Stimulated activated CD8-positive, alpha-beta memory T cell treated with anti-CD3 and anti-CD28 coated beads, Interleukin-15, amount 100 ng/mL, for 24 hours (primary cell): ENCODE data around the gene HSFX3.
"Not testable (repeated sequence)": the region's sequence is repeated elsewhere in the genome, so short reads cannot be mapped to it uniquely, and the experiment has no call there.

Experiments used
- DNase-seq: peaks from one replicate; pipeline ENCODE4 v3.0.0-alpha.2; 2020; ENCODE audit warnings: low read depth

HSFX3 gene

GRCh38 chrX:149545545-149546543, 3.9 kb downstream of the HSFX3 start:
- not testable (repeated sequence) for DNase-seq

- DNase-seq, result no peak
These were observed 8.1 kb downstream of the HSFX3 start for GRCh38 chrX:149541521-149542047.

- DNase-seq, result peak; percentile 58
These were observed 8.9 kb downstream of the HSFX3 start, which contains the start of gene EOLA1 for GRCh38 chrX:149540621-149541520. EOLA1 (plus strand) TSS chrX:149541012; CDS start chrX:149545631, 4,619 bp downstream.

GRCh38 chrX:149540131-149540620, 9.5 kb downstream of the HSFX3 start:
- peak; percentile 62 for DNase-seq

GRCh38 chrX:149539283-149540130, 10.2 kb downstream of the HSFX3 start:
- DNase-seq, result peak; percentile 32

GRCh38 chrX:149537474-149537873, 12.2 kb downstream of the HSFX3 start:
- DNase-seq, result not testable (repeated sequence)

GRCh38 chrX:149534926-149535602, 14.7 kb downstream of the HSFX3 start:
- DNase-seq, result not testable (repeated sequence)

GRCh38 chrX:149533999-149534398, 15.7 kb downstream of the HSFX3 start:
- not testable (repeated sequence) for DNase-seq

- DNase-seq, result not testable (repeated sequence)
These were observed 16.9 kb downstream of the HSFX3 start for GRCh38 chrX:149532868-149533267.

- DNase-seq, result no peak
These were observed 18.1 kb downstream of the HSFX3 start for GRCh38 chrX:149531599-149531998.

GRCh38 chrX:149528381-149528780, 21.3 kb downstream of the HSFX3 start:
- DNase-seq, result no peak

GRCh38 chrX:149527705-149528104, 22.0 kb downstream of the HSFX3 start:
- no peak for DNase-seq

- DNase-seq, result not testable (repeated sequence)
These were observed 23.2 kb downstream of the HSFX3 start for GRCh38 chrX:149526318-149527033.

- not testable (repeated sequence) for DNase-seq
These were observed 23.8 kb downstream of the HSFX3 start for GRCh38 chrX:149525903-149526302.

- not testable (repeated sequence) for DNase-seq
These were observed 24.3 kb downstream of the HSFX3 start for GRCh38 chrX:149525389-149525788.

GRCh38 chrX:149522916-149523315, 26.8 kb downstream of the HSFX3 start:
- no peak for DNase-seq

GRCh38 chrX:149521438-149521837, 28.3 kb downstream of the HSFX3 start:
- no peak for DNase-seq

- not testable (repeated sequence) for DNase-seq
These were observed 29.0 kb downstream of the HSFX3 start for GRCh38 chrX:149520636-149521277.

GRCh38 chrX:149518236-149518635, 31.5 kb downstream of the HSFX3 start:
- no peak for DNase-seq
